HCT116 (cell line): Measurements from ENCODE around the gene CNPY2. TPM values are rescaled to one million over a fixed set of nuclear protein-coding genes. Genes with fewer than 3 reads are reported as not detected.

Source experiments
- ATAC-seq: fragments of 200-7000 bp; cut with Tn5 transposase; 2 replicates; pipeline ENCODE4 v1.9.1; 2020; ENCODE audit warnings: mild to moderate bottlenecking, moderate library complexity
- BruUV-seq: library from RNA; stranded (reverse); fragments of 400-500 nt; replicated peaks from 2 replicates; lab custom pipeline; 2021; lab: Mats Ljungman, UMichigan
- CTCF ChIA-PET: fragments of 300-600 bp; sonication (Branson Sonifier 250); formaldehyde crosslinking; loops from one replicate; lab custom pipeline; 2021; ENCODE audit warnings: antibody characterized with exemption; lab: Charles Lee
- POLR2A ChIA-PET: fragments of 300-600, 350-600 bp; sonication (Branson Sonifier 250); formaldehyde crosslinking; loops from one replicate; lab custom pipeline; 2021; ENCODE audit warnings: antibody characterized with exemption; lab: Charles Lee
- RAD21 ChIA-PET, 2 experiments: fragments of 300-600 bp; sonication (Branson Sonifier 250); formaldehyde crosslinking; loops; one replicate each; lab custom pipeline; 2023; ENCODE audit warnings: low total read pairs in 2 of 2; ENCODE audit not compliant: uncharacterized antibody in 2 of 2, unreplicated experiment in 2 of 2, low non-redundant PET in 1 of 2; lab: Charles Lee
- DNase-seq: peaks from one replicate; pipeline ENCODE4 v3.0.0-alpha.2; 2010; ENCODE audit warnings: low read depth, low spot score
- H2AFZ ChIP-seq: fragments of 200-600 bp; shearing (Covaris generic), sonication (generic); 2 replicates; pipeline ENCODE4 v1.6.1; 2017; ENCODE audit warnings: low read depth, mixed run types, mixed read lengths, antibody characterized with exemption, low read length; ENCODE audit not compliant: poor library complexity, severe bottlenecking
- H3K27ac ChIP-seq: 2 replicates; pipeline ENCODE4 v1.5.1; 2012; ENCODE audit warnings: low read depth, low read length
- H3K27me3 ChIP-seq: fragments of 200-600 bp; sonication (generic); 2 replicates; pipeline ENCODE4 v1.6.1; 2016; ENCODE audit warnings: mixed run types, low read length, mixed read lengths; ENCODE audit not compliant: insufficient read depth
- H3K36me3 ChIP-seq, 2 experiments: fragments of 200-500 bp in 1 of 2; fragments of 200-600 bp in 1 of 2; sonication (Bioruptor generic) in 1 of 2; sonication (generic) in 1 of 2; 2 replicates each; pipeline versions ENCODE4 v1.5.1 to v1.6.1; 2014 to 2016; ENCODE audit warnings: low read length in 2 of 2, inconsistent platforms in 1 of 2, mixed read lengths in 1 of 2, mixed run types in 1 of 2; ENCODE audit not compliant: insufficient read depth in 2 of 2, control insufficient read depth in 1 of 2
- H3K4me1 ChIP-seq, 2 experiments: fragments of 200-600 bp in 1 of 2; sonication (generic) in 1 of 2; 2 replicates each; pipeline versions ENCODE4 v1.5.1 to v1.6.1; 2012 to 2017; ENCODE audit warnings: low read length in 2 of 2, inconsistent platforms in 1 of 2, mild to moderate bottlenecking in 1 of 2, mixed read lengths in 1 of 2, mixed run types in 1 of 2, moderate library complexity in 1 of 2; ENCODE audit not compliant: insufficient read depth in 2 of 2, control insufficient read depth in 1 of 2
- H3K4me2 ChIP-seq: fragments of 200-600 bp; sonication (generic); 2 replicates; pipeline ENCODE4 v1.6.1; 2017; ENCODE audit warnings: mixed run types, low read length, mixed read lengths
- H3K4me3 ChIP-seq, 2 experiments: fragments of 200-600 bp in 1 of 2; sonication (generic) in 1 of 2; replicated peaks in 1 of 2; 2 replicates each; pipeline ENCODE4 v1.5.1; 2011 to 2016; ENCODE audit warnings: low read length in 2 of 2, control low read depth in 1 of 2, low read depth in 1 of 2, mild to moderate bottlenecking in 1 of 2, mixed read lengths in 1 of 2, mixed run types in 1 of 2
- H3K79me2 ChIP-seq: fragments of 200-600 bp; sonication (generic); 2 replicates; pipeline ENCODE4 v1.6.1; 2017; ENCODE audit warnings: mild to moderate bottlenecking, mixed run types, low read length, moderate library complexity, mixed read lengths; ENCODE audit not compliant: insufficient read depth
- H3K9ac ChIP-seq: fragments of 200-600 bp; sonication (generic); 2 replicates; pipeline ENCODE4 v1.6.1; 2016; ENCODE audit warnings: low read length, mixed read lengths
- H3K9me2 ChIP-seq: fragments of 200-600 bp; sonication (generic), shearing (Covaris generic); 2 replicates; pipeline ENCODE4 v1.6.1; 2017; ENCODE audit warnings: mixed run types, mild to moderate bottlenecking, moderate library complexity; ENCODE audit not compliant: insufficient read depth
- H3K9me3 ChIP-seq, 2 experiments: fragments of 200-500 bp in 1 of 2; fragments of 200-600 bp in 1 of 2; sonication (Bioruptor generic) in 1 of 2; sonication (generic) in 1 of 2; 2 replicates each; pipeline ENCODE4 v1.6.1; 2014 to 2017; ENCODE audit warnings: low read length in 2 of 2, mixed read lengths in 2 of 2, inconsistent platforms in 1 of 2, low read depth in 1 of 2, mild to moderate bottlenecking in 1 of 2, mixed run types in 1 of 2, moderate library complexity in 1 of 2; ENCODE audit not compliant: control insufficient read depth in 1 of 2, insufficient read depth in 1 of 2
- H4K20me1 ChIP-seq: fragments of 200-600 bp; sonication (generic), shearing (Covaris generic); 2 replicates; pipeline ENCODE4 v1.6.1; 2017; ENCODE audit warnings: mixed run types, mild to moderate bottlenecking, moderate library complexity; ENCODE audit not compliant: insufficient read depth
- EZH2phosphoT487 ChIP-seq: fragments of 200-600 bp; IDR thresholded peaks from 2 replicates; pipeline ENCODE4 v1.6.1; 2018; ENCODE audit warnings: antibody characterized with exemption, borderline replicate concordance
- JUND ChIP-seq: IDR thresholded peaks from 2 replicates; pipeline ENCODE4 v1.6.1; 2012
- POLR2A ChIP-seq: IDR thresholded peaks from 2 replicates; pipeline ENCODE4 v1.7.0; 2011; ENCODE audit warnings: borderline replicate concordance; ENCODE audit not compliant: insufficient read depth, insufficient read length; ENCODE audit errors: extremely low read depth
- intact Hi-C: fragments of 100-400 bp; cut with micrococcal nuclease; formaldehyde crosslinking; loops from 2 replicates; pipeline ENCODE4 v1.10.0; 2022
- total RNA-seq: library from RNA; stranded (reverse); gene quantifications from one replicate; pipeline ENCODE4 v1.2.1, GENCODE V29; 2021; ENCODE audit not compliant: unreplicated experiment
- TF ChIP-seq, protein P1 (sequence below): IDR thresholded peaks from 2 replicates; pipeline ENCODE4 v1.6.1; 2011; ENCODE audit warnings: mild to moderate bottlenecking, low read length, moderate library complexity; ENCODE audit not compliant: insufficient replicate concordance; ENCODE audit errors: extremely low read depth
- TF ChIP-seq, protein P2 (sequence below): IDR thresholded peaks from 2 replicates; pipeline ENCODE4 v1.6.1; 2012; ENCODE audit warnings: low read depth
- TF ChIP-seq, protein P3 (sequence below), 3 experiments: fragments of 200-600 bp in 1 of 3; sonication (generic) in 1 of 3; IDR thresholded peaks in 2 of 3; conservative IDR thresholded peaks in 1 of 3; 2 replicates each; pipeline ENCODE4 v1.5.1; 2012 to 2017; ENCODE audit warnings: low read depth in 2 of 3, low read length in 2 of 3, antibody characterized with exemption in 1 of 3, borderline replicate concordance in 1 of 3, control low read depth in 1 of 3, mild to moderate bottlenecking in 1 of 3, mixed read lengths in 1 of 3, mixed run types in 1 of 3, moderate library complexity in 1 of 3; ENCODE audit not compliant: insufficient read depth in 1 of 3

Gene CNPY2
- total RNA-seq, 1 experiment from 2014 or later, result 109 TPM

DNA sequence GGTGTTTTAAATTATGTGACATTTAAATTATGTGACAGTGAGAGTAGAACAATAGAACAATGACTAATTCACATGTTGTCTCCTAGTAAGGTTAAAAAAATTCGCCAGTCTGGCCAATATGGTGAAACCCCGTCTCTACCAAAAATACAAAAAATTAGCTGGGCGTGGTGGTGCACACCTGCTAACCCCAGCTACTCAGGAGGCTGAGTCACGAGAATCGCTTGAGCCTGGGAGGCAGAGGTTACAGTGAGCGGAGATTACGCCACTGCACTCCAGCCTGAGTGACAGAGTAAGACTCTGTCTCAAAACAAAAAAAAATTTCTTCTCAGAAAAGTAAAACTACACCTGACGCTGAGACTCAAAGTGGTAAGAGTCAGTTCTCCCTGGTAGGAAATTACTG is 18.4 kb downstream of the CNPY2 start:
- CTCF ChIA-PET, result no interaction called here
- no peak overlapping the region for H3K4me3 ChIP-seq
- H3K4me1 ChIP-seq, result peaks cover 24 to 55% of the 10 kb centered on the region in 2 experiments

More for the DNA sequence above, 18.4 kb downstream of the CNPY2 start:
- no peak for DNase-seq
- H3K27me3 ChIP-seq, result no peaks in the 10 kb centered on the region
- no peak overlapping the region for H2AFZ ChIP-seq
- BruUV-seq, result no TSS peak
- H3K9me3 ChIP-seq, result no peaks in the 10 kb centered on the region
- H3K36me3 ChIP-seq, result peaks cover 3 to 16% of the 10 kb centered on the region in 2 experiments; a peak in 2 of 4 replicates
- H3K4me2 ChIP-seq, result no peak overlapping the region
- RAD21 ChIA-PET, result no interaction called here
- TF ChIP-seq JUND (no peak), EZH2phosphoT487 (no peak), POLR2A (no peak)
- TF ChIP-seq, protein P1, sequence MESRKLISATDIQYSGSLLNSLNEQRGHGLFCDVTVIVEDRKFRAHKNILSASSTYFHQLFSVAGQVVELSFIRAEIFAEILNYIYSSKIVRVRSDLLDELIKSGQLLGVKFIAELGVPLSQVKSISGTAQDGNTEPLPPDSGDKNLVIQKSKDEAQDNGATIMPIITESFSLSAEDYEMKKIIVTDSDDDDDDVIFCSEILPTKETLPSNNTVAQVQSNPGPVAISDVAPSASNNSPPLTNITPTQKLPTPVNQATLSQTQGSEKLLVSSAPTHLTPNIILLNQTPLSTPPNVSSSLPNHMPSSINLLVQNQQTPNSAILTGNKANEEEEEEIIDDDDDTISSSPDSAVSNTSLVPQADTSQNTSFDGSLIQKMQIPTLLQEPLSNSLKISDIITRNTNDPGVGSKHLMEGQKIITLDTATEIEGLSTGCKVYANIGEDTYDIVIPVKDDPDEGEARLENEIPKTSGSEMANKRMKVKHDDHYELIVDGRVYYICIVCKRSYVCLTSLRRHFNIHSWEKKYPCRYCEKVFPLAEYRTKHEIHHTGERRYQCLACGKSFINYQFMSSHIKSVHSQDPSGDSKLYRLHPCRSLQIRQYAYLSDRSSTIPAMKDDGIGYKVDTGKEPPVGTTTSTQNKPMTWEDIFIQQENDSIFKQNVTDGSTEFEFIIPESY, result no peak
- TF ChIP-seq, protein P2, sequence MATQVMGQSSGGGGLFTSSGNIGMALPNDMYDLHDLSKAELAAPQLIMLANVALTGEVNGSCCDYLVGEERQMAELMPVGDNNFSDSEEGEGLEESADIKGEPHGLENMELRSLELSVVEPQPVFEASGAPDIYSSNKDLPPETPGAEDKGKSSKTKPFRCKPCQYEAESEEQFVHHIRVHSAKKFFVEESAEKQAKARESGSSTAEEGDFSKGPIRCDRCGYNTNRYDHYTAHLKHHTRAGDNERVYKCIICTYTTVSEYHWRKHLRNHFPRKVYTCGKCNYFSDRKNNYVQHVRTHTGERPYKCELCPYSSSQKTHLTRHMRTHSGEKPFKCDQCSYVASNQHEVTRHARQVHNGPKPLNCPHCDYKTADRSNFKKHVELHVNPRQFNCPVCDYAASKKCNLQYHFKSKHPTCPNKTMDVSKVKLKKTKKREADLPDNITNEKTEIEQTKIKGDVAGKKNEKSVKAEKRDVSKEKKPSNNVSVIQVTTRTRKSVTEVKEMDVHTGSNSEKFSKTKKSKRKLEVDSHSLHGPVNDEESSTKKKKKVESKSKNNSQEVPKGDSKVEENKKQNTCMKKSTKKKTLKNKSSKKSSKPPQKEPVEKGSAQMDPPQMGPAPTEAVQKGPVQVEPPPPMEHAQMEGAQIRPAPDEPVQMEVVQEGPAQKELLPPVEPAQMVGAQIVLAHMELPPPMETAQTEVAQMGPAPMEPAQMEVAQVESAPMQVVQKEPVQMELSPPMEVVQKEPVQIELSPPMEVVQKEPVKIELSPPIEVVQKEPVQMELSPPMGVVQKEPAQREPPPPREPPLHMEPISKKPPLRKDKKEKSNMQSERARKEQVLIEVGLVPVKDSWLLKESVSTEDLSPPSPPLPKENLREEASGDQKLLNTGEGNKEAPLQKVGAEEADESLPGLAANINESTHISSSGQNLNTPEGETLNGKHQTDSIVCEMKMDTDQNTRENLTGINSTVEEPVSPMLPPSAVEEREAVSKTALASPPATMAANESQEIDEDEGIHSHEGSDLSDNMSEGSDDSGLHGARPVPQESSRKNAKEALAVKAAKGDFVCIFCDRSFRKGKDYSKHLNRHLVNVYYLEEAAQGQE, result no peak
- TF ChIP-seq, protein P3, sequence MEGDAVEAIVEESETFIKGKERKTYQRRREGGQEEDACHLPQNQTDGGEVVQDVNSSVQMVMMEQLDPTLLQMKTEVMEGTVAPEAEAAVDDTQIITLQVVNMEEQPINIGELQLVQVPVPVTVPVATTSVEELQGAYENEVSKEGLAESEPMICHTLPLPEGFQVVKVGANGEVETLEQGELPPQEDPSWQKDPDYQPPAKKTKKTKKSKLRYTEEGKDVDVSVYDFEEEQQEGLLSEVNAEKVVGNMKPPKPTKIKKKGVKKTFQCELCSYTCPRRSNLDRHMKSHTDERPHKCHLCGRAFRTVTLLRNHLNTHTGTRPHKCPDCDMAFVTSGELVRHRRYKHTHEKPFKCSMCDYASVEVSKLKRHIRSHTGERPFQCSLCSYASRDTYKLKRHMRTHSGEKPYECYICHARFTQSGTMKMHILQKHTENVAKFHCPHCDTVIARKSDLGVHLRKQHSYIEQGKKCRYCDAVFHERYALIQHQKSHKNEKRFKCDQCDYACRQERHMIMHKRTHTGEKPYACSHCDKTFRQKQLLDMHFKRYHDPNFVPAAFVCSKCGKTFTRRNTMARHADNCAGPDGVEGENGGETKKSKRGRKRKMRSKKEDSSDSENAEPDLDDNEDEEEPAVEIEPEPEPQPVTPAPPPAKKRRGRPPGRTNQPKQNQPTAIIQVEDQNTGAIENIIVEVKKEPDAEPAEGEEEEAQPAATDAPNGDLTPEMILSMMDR (IDR thresholded peaks at IDR 0.05 in 2 of 3, conservative IDR thresholded peaks at IDR 0.05 in 1 of 3; ENCODE audit: borderline replicate concordance in 1 of 3, insufficient read depth in 1 of 3, low read depth in 2 of 3, low read length in 2 of 3), result no peak
- no peaks in the 10 kb centered on the region for H3K9me2 ChIP-seq
- POLR2A ChIA-PET, result no interaction called here
- no peaks in the 10 kb centered on the region for H4K20me1 ChIP-seq
- H3K9ac ChIP-seq, result no peak overlapping the region
- intact Hi-C loops, result no loop called here
- no peak overlapping the region for H3K27ac ChIP-seq
- ATAC-seq, result no peak
- H3K79me2 ChIP-seq, result peaks cover 76% of the 10 kb centered on the region
